Anterior cingulate cortex (tissue), 58 donors: ENCODE data around the gene SYNDIG1.
A peak's percentile ranks its signal among the peaks of the same experiment; 100 is the strongest.

ENCODE experiments used
- DNase-seq, 58 donors: peaks; one replicate each; lab custom pipeline; 2025; lab: John Stamatoyannopoulos, UW

SYNDIG1 gene

DNA sequence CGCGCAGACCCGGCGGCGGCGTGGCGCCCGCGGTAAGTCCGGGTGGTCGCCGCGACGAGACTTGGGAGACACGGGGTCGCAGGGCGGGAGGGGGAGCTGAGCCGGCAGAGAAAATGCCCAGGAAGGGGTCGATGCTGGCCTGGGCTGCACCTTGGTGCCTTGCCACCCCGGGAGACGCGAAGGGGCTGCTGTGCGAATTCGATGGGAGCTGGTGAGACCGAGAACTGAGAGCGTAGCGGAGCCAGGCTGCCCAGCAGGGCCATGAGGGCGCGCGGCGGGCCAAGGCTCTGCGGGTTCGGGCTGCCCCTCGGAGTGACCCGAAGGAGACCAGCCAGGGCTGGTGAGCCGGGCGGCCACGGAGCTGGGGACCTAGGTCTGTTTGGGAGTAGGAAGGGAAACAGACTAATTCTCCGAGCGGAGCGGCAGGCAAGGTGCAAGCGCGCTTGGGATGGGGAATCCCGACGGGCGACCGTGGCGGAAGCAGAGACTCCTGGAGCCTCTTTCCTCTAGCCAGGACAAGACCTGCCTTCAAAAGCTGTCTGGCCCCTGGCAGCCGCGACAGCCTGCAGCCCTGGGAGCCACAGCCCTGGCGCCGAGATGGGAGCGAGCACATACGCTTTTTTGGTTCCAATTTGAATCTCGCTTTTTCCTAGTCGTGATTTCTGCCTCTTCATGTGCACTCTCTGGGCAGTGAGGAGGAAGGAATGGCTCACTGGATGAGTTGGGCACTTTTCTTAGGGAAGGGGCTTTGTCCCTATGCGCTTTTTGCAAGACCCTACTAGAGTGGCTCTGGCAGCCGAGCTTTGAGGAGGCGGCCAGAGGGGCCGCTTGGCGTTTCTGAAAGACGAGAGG lies 691 bp downstream of the SYNDIG1 start:
- DNase-seq: peak in 31 of 58 donors; percentile 15 to 77 (median 63)

- peak in 32 of 58 donors; percentile 19 to 66 (median 37) for DNase-seq
Observed at GRCh38 chr20:24470746-24471582, 1.5 kb downstream of the SYNDIG1 start.

GRCh38 chr20:24472426-24472825 lies 3.0 kb downstream of the SYNDIG1 start:
- peak in 1 of 58 donors; percentile 27 for DNase-seq

GRCh38 chr20:24473435-24474223 lies 4.2 kb downstream of the SYNDIG1 start:
- peak in 2 of 58 donors; percentile 15 to 29 for DNase-seq

DNA sequence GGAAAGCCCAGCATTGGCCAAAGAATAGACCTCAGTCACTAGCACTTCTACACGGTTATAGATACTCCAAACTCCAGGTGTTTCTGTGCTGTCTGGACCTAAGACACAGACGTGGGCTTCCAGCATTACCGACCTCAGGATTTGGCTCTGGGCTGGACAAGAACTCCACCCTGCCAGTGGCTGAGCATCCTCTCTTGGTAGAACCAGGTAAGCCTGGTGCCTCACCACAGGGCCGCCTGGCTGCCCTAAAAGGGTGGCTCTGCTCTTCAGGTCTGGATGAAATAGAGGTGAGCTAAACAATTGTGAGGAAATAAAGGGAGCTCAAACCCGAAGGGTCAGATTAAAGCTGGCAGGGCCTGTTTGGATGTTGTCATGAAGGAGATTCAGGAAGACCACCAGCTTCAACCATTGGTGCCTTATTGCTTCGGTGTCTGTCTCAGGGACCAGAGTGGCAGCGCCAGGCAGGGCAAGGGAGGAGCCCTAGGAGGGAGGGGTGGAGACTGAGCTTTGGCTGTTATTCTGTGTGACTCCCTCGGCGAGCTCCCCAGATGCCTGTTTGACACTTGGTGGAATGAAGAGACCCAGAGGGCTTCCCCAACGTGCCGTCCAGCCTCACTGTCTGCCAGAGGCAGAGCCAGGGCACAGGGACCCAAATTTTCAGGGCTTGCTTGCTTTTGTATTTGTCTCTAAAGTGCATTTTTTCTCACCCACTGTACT lies 8.6 kb downstream of the SYNDIG1 start:
- DNase-seq: peak in 6 of 58 donors; percentile 17 to 46 (median 24)

- DNase-seq: no peak
Observed at GRCh38 chr20:24478584-24478983, 9.2 kb downstream of the SYNDIG1 start.

- DNase-seq: no peak
Observed at GRCh38 chr20:24479106-24479505, 9.7 kb downstream of the SYNDIG1 start.

DNA sequence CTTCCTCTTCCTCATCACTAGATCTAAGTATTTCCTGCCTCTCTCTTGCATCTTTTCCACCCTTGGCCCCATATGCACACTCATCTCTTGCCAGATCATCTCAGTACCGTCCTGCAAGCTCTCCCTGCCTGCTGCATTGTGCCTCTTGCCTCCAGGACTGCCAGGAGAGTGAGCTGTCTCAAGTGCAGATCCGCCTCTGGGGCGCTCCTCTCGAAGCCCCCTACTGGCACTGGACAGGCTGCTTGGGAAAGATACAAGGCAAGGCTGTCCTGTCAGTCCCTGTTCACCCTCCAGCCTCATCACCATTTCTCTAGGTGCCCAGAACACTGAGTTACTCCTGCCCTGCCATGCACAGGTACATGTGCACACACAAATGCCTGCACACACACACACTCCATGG lies 10.2 kb downstream of the SYNDIG1 start:
- no peak for DNase-seq

GRCh38 chr20:24480509-24480908 lies 11.1 kb downstream of the SYNDIG1 start:
- no peak for DNase-seq

GRCh38 chr20:24481173-24481572 lies 11.7 kb downstream of the SYNDIG1 start:
- no peak for DNase-seq

DNA sequence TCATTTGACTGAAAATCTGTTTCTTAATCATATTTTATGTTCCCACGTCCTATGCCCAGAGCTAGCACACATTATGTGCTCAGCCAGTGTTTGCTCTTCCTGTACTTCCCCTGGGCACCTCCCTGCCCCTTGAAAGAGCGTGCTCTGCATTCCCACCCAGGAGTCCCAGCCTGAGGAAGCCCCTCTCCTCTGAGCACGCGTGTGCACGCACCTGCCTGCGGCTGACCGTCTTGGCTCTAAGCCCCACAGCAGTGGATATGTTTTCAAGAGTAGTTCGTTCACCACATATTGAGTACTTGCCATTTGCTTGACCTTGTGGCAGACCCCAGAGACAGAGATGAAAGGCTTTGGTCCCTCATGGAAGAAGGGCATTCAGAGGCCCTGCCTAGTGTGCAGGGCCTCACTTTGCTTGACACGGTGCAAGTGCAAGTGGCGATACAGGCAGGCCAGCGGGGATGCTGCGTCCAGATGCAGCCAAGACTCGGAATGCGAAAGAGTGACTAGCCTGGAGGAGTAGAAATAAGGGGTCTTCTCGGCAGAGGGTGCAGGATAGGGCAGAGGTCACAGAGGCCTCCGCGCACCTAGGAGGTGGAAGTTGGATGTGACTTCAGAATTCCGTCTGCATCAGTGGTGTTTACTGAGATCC lies 14.1 kb downstream of the SYNDIG1 start:
- no peak for DNase-seq

GRCh38 chr20:24484081-24484450 lies 14.6 kb downstream of the SYNDIG1 start:
- no peak for DNase-seq

DNA sequence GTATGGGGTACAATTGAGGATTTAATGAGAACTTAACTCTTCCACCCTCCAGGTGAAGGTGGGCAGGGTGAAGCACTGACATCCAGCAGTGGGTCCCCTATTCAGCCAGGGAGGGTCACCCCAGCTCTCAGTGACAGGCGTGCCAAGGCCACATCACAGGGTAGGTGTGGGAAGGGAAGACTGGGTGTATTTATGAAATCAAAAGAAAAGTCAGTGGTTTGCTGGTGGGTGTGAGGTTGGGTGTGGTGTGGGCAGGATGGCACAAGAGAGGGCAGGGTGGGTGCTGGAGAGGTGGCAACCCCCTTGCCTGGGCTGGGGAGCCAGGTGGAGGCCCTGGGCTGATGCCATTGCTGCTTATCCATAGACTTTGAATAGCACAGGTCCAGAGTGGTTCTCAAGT lies 16.6 kb downstream of the SYNDIG1 start:
- no peak for DNase-seq

DNA sequence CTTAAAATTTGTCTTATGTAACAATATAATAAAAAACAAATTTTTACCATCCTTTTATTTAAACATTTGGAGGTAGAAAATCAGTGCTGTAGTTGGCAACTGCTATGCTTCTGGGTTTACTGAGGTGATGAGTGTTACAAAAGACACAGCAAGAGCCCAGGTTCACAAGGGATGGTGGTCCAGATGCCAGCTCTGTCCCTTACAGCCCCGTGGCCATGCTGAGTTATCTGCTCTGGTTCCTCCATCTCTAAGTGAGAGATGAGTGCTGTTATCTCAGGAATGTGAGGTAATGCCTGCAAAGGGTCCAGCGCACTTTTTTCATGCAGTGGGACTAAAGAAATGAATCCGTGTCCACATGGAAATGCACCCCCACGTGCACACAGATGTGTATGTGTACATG lies 17.8 kb downstream of the SYNDIG1 start:
- no peak for DNase-seq

- DNase-seq: no peak
Observed at GRCh38 chr20:24487648-24488047, 18.2 kb downstream of the SYNDIG1 start.

GRCh38 chr20:24488064-24488799 lies 18.8 kb downstream of the SYNDIG1 start:
- no peak for DNase-seq

- no peak for DNase-seq
Observed at GRCh38 chr20:24488800-24489175, 19.4 kb downstream of the SYNDIG1 start.

GRCh38 chr20:24489193-24489592 lies 19.8 kb downstream of the SYNDIG1 start:
- DNase-seq: no peak
